GM18870 (cell line): ENCODE data around the gene FAM177B.

Experiments used
- ATAC-seq: cut with Tn5 transposase; IDR thresholded peaks from one replicate; pipeline ENCODE4 v1.9.1; 2021; ENCODE audit warnings: moderate library complexity; ENCODE audit not compliant: unreplicated experiment

FAM177B gene

DNA sequence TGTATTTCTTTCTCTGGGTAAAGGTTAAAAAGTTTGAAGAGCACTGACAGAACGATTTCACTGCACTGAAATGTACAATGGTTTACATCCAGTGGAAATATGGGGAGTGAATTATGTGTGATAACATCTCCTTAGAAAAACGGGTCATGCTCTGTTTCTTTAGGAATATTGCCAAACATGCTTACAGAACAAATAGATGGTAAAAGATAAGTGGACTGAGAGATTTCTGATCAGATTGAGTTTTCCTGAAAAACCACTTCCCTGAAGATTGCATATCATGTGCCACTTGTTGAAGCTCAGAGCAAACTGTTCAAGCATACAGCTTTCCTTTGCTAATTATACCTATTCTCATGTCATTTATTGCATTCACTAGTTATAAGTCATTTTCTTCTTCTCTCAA is 47.9 kb downstream of the FAM177B start:
- ATAC-seq, result no peak

DNA sequence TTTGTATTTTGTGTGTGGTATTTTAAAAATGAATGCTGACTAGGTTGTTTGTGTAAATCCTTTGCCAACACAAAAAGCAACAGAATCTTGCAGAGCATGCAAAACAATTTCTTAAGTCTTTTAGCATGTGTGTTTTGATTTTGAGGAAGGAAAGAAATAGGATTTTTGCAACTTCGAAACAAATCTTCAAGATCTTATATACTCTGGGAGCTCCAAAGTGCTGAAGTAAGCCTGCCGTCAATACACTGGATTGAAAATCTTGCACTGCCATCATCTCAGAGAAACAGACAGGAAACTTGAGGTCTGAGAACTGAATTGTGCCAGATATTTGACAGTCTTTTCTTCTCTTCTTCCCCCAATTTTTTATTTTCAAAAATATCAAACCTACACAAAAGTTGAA is 48.5 kb downstream of the FAM177B start:
- no peak for ATAC-seq

GRCh38 chr1:222786121-222786520 is 49.1 kb downstream of the FAM177B start:
- ATAC-seq, result no peak

DNA sequence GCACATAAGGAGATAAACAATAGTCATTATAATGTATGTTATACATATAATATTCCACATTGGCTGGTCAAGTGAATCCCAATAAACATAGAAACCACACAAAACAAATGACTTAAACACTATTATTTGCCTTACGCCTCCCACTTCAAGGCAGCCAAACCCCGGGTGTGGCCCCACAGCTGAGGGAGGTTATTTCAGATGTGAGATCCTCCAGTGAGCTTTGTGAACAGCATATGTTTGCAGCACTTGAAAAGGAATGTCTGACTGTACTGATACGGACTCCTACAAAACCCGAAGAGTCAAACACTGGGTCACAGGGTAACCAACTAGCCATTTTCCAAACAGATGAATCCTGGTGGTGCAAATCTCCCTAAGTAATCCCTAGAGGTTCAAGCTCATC is 50.7 kb downstream of the FAM177B start:
- no peak for ATAC-seq

DNA sequence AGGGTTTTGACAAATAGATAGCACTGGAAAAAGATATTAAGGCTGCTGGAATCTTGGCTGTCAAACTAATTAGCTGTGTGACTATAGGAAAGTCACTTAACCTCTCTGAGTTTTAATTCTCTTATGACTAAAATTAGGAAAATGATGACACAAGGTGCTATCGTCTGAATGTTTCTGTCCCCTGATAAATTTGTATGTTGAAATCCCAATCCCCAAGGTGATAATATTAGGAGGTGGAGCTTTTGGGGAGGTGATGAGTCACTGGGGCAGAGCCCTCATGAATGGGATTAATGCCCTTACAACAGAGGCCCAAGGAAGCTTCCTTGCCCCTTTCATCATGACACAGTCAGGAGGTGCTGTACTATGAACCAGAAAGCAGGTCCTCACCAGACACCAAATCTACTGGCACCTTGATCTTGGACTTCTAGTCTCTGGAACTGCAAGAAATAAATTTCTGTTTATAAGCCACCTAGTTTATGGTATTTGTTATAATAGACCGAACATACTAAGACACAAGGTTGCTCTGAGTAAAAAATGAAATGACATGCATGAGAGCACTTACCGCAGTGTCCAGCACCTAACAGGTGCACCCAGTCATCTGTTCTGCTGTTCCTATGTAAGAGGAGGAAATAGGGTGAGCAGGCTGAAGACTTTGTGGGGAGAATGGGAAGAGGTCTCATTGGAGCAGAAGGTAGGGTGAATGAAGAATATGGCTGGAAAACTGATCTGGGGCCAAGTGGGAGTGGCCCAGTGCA is 51.6 kb downstream of the FAM177B start:
- no peak for ATAC-seq

DNA sequence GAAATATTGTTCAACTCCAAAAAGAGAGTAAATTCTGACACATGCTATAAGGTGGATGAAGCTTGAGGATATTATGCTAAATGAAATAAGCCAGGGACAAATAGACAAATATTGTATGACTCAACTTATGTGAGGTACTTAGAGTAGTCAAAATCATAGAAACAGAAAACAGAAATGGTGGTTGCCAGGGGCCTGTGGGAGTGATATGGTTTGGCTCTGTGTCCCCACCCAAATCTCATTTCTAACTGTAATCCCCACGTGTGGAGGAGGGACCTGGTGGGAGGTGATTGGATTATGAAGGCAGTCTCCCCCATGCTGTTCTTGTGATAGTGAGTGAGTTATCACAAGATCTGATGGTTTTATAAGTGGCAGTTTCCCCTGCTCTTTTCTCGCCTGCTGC is 53.1 kb downstream of the FAM177B start:
- ATAC-seq, result no peak

DNA sequence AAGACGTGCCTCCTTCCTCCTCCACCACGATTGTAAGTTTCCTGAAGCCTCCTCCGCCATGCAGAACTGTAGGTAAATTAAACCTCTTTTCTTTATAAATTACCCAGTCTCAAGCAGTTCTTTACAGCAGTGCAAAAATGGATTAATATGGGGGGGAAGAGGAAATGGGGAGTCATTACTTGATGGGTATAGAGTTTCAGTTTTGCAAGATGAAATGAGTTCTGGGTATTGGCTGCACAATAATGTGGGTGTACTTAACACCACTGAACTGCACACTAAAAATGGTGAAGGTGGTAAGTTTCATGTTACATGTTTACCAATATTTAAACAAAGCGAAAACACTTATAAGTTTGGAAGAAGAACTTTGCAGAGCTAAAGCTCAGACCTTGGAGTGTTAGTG is 53.5 kb downstream of the FAM177B start:
- ATAC-seq, result no peak

GRCh38 chr1:222791006-222791710 is 54.2 kb downstream of the FAM177B start:
- no peak for ATAC-seq

- ATAC-seq, result no peak
Observed at GRCh38 chr1:222792744-222793143, 55.7 kb downstream of the FAM177B start.

DNA sequence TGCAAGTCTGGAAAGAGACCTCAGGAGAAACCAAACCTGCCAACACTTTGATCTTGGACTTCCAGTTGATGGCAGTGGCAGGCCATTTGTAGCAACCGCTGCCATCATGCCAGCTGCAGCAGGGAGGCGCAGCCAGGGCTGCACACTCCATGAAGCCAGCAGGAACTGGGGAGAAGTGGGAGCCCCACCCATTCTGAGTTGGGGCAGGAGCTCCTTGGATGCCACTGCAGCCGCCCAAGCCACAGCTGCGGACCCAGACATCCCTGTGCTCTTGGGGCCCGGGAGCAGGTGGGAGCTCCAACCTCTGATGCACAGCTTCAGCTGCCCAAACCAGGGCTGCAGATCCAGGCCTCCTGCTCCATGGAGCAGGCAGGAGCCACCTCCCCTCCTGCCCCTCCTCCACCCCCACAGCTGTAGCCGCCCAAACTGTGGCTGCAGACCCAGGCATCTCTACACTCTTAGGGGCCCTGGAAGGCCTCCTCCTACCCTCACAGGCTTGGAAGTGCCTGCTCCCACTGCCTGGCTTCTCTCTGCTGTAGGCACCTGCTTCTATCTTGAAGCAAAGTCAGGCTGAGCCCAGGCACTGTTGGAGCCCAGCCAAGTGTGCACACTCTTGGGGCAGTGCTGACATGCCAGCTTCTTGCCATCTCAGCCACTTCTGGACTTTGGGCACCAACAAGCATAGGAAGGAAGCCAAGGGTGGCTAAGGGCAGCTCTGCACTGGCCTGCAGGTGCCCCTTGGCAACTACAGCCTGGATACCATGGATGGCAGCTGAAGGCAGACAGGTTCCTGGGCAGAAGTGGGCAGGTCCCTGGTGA is 57.9 kb downstream of the FAM177B start:
- no peak for ATAC-seq

DNA sequence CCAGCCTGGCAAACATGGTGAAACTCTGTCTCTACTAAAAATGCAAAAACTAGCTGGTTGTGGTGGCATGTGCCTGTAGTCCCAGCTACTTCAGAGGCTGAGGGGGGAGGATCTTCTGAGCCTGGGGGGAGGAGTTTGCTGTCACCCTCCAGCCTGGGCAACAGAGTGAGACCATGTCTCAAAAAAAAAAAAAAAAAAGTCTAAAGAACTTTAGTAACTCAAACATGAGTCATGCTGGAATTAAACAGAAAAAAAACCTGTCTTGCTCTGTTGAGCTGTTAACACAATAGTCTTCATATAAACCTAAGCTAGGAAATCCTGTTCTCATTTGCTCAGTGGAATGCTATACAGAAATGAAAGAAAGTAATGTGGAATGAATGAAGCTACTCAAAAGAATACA is 61.1 kb downstream of the FAM177B start:
- peak; percentile 72 for ATAC-seq

GRCh38 chr1:222798975-222799374 is 62.0 kb downstream of the FAM177B start:
- ATAC-seq, result no peak
